Caco-2 (cell line): ENCODE measurements around the gene PDCD4. TPM values are rescaled to one million over a fixed set of nuclear protein-coding genes. Genes with fewer than 3 reads are reported as not detected.

ENCODE experiments used
- BruUV-seq: library from RNA; stranded (reverse); fragments of 400-500 nt; replicated peaks from 2 replicates; lab custom pipeline; 2021; lab: Mats Ljungman, UMichigan
- CTCF ChIA-PET: fragments of 300-600 bp; sonication (Branson Sonifier 250); formaldehyde crosslinking; loops from one replicate; lab custom pipeline; 2022; ENCODE audit warnings: antibody characterized with exemption; lab: Charles Lee
- POLR2A ChIA-PET: fragments of 300-600 bp; sonication (Branson Sonifier 250); formaldehyde crosslinking; loops from one replicate; lab custom pipeline; 2022; ENCODE audit warnings: antibody characterized with exemption; lab: Charles Lee
- DNase-seq, 2 experiments: peaks; one replicate each; pipeline versions ENCODE4 v3.0.0 to v3.0.0-alpha.2; 2020 to 2022
- H3K27me3 ChIP-seq: replicated peaks from 2 replicates; pipeline ENCODE4 v1.6.0; 2011; ENCODE audit warnings: low read length; ENCODE audit not compliant: control insufficient read depth, insufficient read depth
- H3K36me3 ChIP-seq: 2 replicates; pipeline ENCODE4 v1.5.1; 2011; ENCODE audit warnings: low read length; ENCODE audit not compliant: control insufficient read depth, insufficient read depth
- H3K4me1 ChIP-seq: fragments of 250-450 bp; sonication (Bioruptor Pico); 2 replicates; pipeline ENCODE4 v1.5.1; 2020; ENCODE audit warnings: mild to moderate bottlenecking
- H3K4me3 ChIP-seq: 2 replicates; pipeline ENCODE4 v1.5.1; 2011; ENCODE audit warnings: low read depth, mild to moderate bottlenecking, control low read depth, low read length
- H3K9me3 ChIP-seq: fragments of 250-450 bp; sonication (Bioruptor Pico); 2 replicates; pipeline ENCODE4 v1.5.1; 2020; ENCODE audit warnings: mild to moderate bottlenecking, moderate library complexity
- H3K27ac Mint-ChIP-seq: one replicate; pipeline ENCODE4 v1.8.0; 2022; ENCODE audit warnings: mixed read lengths; ENCODE audit not compliant: unreplicated experiment
- H3K27me3 Mint-ChIP-seq: one replicate; pipeline ENCODE4 v1.8.0; 2022; ENCODE audit warnings: mixed read lengths; ENCODE audit not compliant: insufficient read depth, unreplicated experiment
- H3K36me3 Mint-ChIP-seq: one replicate; pipeline ENCODE4 v1.8.0; 2022; ENCODE audit warnings: mild to moderate bottlenecking, mixed read lengths; ENCODE audit not compliant: insufficient read depth, unreplicated experiment
- H3K4me1 Mint-ChIP-seq: one replicate; pipeline ENCODE4 v1.8.0; 2022; ENCODE audit warnings: low read depth, mixed read lengths; ENCODE audit not compliant: unreplicated experiment
- H3K4me3 Mint-ChIP-seq: one replicate; pipeline ENCODE4 v1.8.0; 2022; ENCODE audit warnings: mild to moderate bottlenecking, moderate library complexity, mixed read lengths; ENCODE audit not compliant: unreplicated experiment
- H3K9me3 Mint-ChIP-seq: one replicate; pipeline ENCODE4 v1.8.0; 2022; ENCODE audit warnings: mixed read lengths; ENCODE audit not compliant: unreplicated experiment
- CTCF ChIP-seq, 2 experiments: fragments of 200-600 bp in 1 of 2; IDR thresholded peaks; 1 replicate in 1 of 2; 2 replicates in 1 of 2; pipeline versions ENCODE4 v1.5.1 to v1.8.0; 2011 to 2022; ENCODE audit warnings: antibody characterized with exemption in 1 of 2, control low read depth in 1 of 2, inconsistent platforms in 1 of 2, low read depth in 1 of 2, low read length in 1 of 2, mild to moderate bottlenecking in 1 of 2, moderate library complexity in 1 of 2; ENCODE audit not compliant: insufficient read depth in 1 of 2, severe bottlenecking in 1 of 2, unreplicated experiment in 1 of 2
- intact Hi-C: fragments of 100-400 bp; cut with micrococcal nuclease; formaldehyde crosslinking; loops from one replicate; pipeline ENCODE4 v1.10.0; 2022; ENCODE audit not compliant: unreplicated experiment
- total RNA-seq: library from RNA; stranded (reverse); gene quantifications from 2 replicates; pipeline ENCODE4 v1.2.3, GENCODE V29; 2022

The PDCD4 gene
- total RNA-seq, 1 experiment from 2014 or later: 66.1 TPM

DNA sequence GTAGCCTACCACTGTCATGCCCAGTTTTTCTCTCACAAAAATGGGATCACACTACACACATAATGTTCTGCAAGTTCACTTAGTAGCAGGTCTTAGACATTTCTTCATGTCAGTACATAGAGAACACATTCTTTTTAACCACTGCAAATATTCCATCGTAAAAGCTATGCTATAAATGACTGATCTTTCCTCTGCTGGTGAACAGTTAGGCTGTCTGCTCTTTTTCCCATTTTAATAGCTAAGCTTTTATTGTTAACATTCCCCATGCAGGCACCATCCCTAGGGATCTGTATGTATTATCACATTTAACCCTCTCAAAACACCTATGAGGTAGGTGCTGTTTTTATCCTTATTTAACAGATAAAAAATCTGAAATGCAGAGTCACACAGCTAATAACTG is 46.2 kb upstream of the PDCD4 start:
- Histone ChIP-seq H3K36me3 (no peaks in the 10 kb centered on the region), H3K4me1 (no peaks in the 10 kb centered on the region), H3K9me3 (no peaks in the 10 kb centered on the region), H3K27me3 (no peaks in the 10 kb centered on the region), H3K4me3 (no peak overlapping the region)
- DNase-seq: no peak
- H3K27ac Mint-ChIP-seq: no peak overlapping the region
- no TSS peak for BruUV-seq
- H3K27me3 Mint-ChIP-seq: no peaks in the 10 kb centered on the region
- no peak overlapping the region for H3K4me3 Mint-ChIP-seq
- H3K36me3 Mint-ChIP-seq: no peaks in the 10 kb centered on the region
- no peak for TF ChIP-seq CTCF (IDR thresholded peaks at IDR 0.05; ENCODE audit: insufficient read depth in 1 of 2, low read depth in 1 of 2, low read length in 1 of 2, severe bottlenecking in 1 of 2, unreplicated experiment in 1 of 2)
- H3K9me3 Mint-ChIP-seq: no peaks in the 10 kb centered on the region
- intact Hi-C loops: loop anchor here (5.0 kb wide), 1 partner anchor 47 kb away; the partner anchor contains the start of gene PDCD4
- ChIA-PET CTCF (no interaction called here), POLR2A (no interaction called here)
- peaks cover 7% of the 10 kb centered on the region for H3K4me1 Mint-ChIP-seq

- no peak for DNase-seq
- TF ChIP-seq CTCF (IDR thresholded peaks at IDR 0.05; ENCODE audit: insufficient read depth in 1 of 2, low read depth in 1 of 2, low read length in 1 of 2, severe bottlenecking in 1 of 2, unreplicated experiment in 1 of 2): no peak
These were observed 44.3 kb upstream of the PDCD4 start for GRCh38 chr10:110827410-110827809.

GRCh38 chr10:110827875-110828274 is 43.9 kb upstream of the PDCD4 start:
- H3K27ac Mint-ChIP-seq: no peak overlapping the region
- H3K4me1 ChIP-seq: no peaks in the 10 kb centered on the region
- CTCF ChIA-PET: interaction anchor here (0.6 kb wide), 1 partner anchor 81 kb away, joined by 4 read pairs; no protein-coding TSS in a partner anchor
- H3K36me3 ChIP-seq: no peaks in the 10 kb centered on the region
- no peaks in the 10 kb centered on the region for H3K9me3 Mint-ChIP-seq
- H3K4me3 ChIP-seq: no peak overlapping the region
- H3K36me3 Mint-ChIP-seq: no peaks in the 10 kb centered on the region
- DNase-seq: no peak
- H3K9me3 ChIP-seq: no peaks in the 10 kb centered on the region
- no peaks in the 10 kb centered on the region for H3K4me1 Mint-ChIP-seq
- POLR2A ChIA-PET: no interaction called here
- no peaks in the 10 kb centered on the region for H3K27me3 Mint-ChIP-seq
- no peak overlapping the region for H3K4me3 Mint-ChIP-seq
- no peak for TF ChIP-seq CTCF (IDR thresholded peaks at IDR 0.05; ENCODE audit: insufficient read depth in 1 of 2, low read depth in 1 of 2, low read length in 1 of 2, severe bottlenecking in 1 of 2, unreplicated experiment in 1 of 2)
- no TSS peak for BruUV-seq
- H3K27me3 ChIP-seq: no peaks in the 10 kb centered on the region
- intact Hi-C loops: loop anchor here (5.0 kb wide), 1 partner anchor 44 kb away; the partner anchor contains the start of gene PDCD4

More at GRCh38 chr10:110827410-110827809, 44.3 kb upstream of the PDCD4 start:
- no peaks in the 10 kb centered on the region for H3K36me3 ChIP-seq
- no peaks in the 10 kb centered on the region for H3K36me3 Mint-ChIP-seq
- no TSS peak for BruUV-seq
- ChIA-PET POLR2A (no interaction called here), CTCF (no interaction called here)
- no peaks in the 10 kb centered on the region for H3K27me3 ChIP-seq
- H3K4me1 Mint-ChIP-seq: no peaks in the 10 kb centered on the region
- no peaks in the 10 kb centered on the region for H3K27me3 Mint-ChIP-seq
- H3K4me1 ChIP-seq: no peaks in the 10 kb centered on the region
- H3K27ac Mint-ChIP-seq: no peak overlapping the region
- H3K4me3 ChIP-seq: no peak overlapping the region
- H3K9me3 ChIP-seq: no peaks in the 10 kb centered on the region
- intact Hi-C loops: loop anchor here (5.0 kb wide), 1 partner anchor 45 kb away; the partner anchor contains the start of gene PDCD4
- no peak overlapping the region for H3K4me3 Mint-ChIP-seq
- no peaks in the 10 kb centered on the region for H3K9me3 Mint-ChIP-seq
